Tibial nerve (tissue), 4 donors: Measurements from ENCODE around the gene UCHL5. TPM values are rescaled to one million over a fixed set of nuclear protein-coding genes. Genes with fewer than 3 reads are reported as not detected.

Experiments
- DNase-seq, 2 donors: peaks; one replicate each; pipeline ENCODE4 v3.0.0-alpha.2; 2019; ENCODE audit warnings: low spot score in 2 of 2
- H3K27ac ChIP-seq, 4 donors: fragments of 200-600 bp; sonication (generic) in 3 of 4; one replicate each; pipeline ENCODE4 v1.5.1; 2017 to 2019; ENCODE audit warnings: mild to moderate bottlenecking in 1 of 4
- H3K27me3 ChIP-seq, 2 donors: fragments of 200-600 bp; sonication (generic) in 1 of 2; one replicate each; pipeline versions ENCODE4 v1.5.1 to v1.6.0; 2017 to 2019
- H3K36me3 ChIP-seq, 3 donors: fragments of 200-600 bp; sonication (generic); one replicate each; pipeline ENCODE4 v1.5.1; 2018 to 2019
- H3K4me1 ChIP-seq, 4 donors: fragments of 200-600 bp; sonication (generic) in 3 of 4; one replicate each; pipeline ENCODE4 v1.5.1; 2017 to 2019
- H3K4me3 ChIP-seq, 4 donors: fragments of 200-600 bp; sonication (generic) in 3 of 4; one replicate each; pipeline ENCODE4 v1.5.1; 2017 to 2019; ENCODE audit warnings: mild to moderate bottlenecking in 1 of 4, moderate library complexity in 1 of 4
- H3K9me3 ChIP-seq, 4 donors: fragments of 200-600 bp; sonication (generic) in 3 of 4; one replicate each; pipeline ENCODE4 v1.5.1; 2017 to 2019
- CTCF ChIP-seq, 5 experiments: fragments of 200-600 bp in 3 of 5; fragments of 450-650 bp in 2 of 5; sonication (generic) in 3 of 5; IDR thresholded peaks; one replicate each; pipeline ENCODE4 v1.5.1; 2016 to 2019; ENCODE audit warnings: antibody characterized with exemption in 5 of 5, mild to moderate bottlenecking in 3 of 5, moderate library complexity in 2 of 5
- EP300 ChIP-seq, 2 donors: sonication (generic); formaldehyde crosslinking; IDR thresholded peaks; one replicate each; pipeline ENCODE4 v1.6.1; 2017; ENCODE audit warnings: antibody characterized with exemption in 2 of 2, mild to moderate bottlenecking in 1 of 2
- POLR2A ChIP-seq, 2 donors: fragments of 450-650 bp; IDR thresholded peaks; one replicate each; pipeline ENCODE4 v1.6.1; 2017; ENCODE audit warnings: antibody characterized with exemption in 2 of 2, mild to moderate bottlenecking in 2 of 2, moderate library complexity in 2 of 2
- WGBS, 2 donors: methylation state at CpG; one replicate each; pipeline ENCODE4 v1.1.5; 2018; 5-methylcytosine and 5-hydroxymethylcytosine counted together
- total RNA-seq, 4 donors: library from RNA; depleted of rRNA; stranded (reverse); fragments of >200 nt; gene quantifications; one replicate each; pipeline ENCODE4 v1.1.0, GENCODE V29; 2016

UCHL5 gene
- total RNA-seq, 4 donors from 2014 or later = 22.2 to 50.0 (median 29.0) TPM

- WGBS, 2 donors = 71 to 75% methylated on average over 2 of the region's 2 CpGs
- no peaks in the 10 kb centered on the region for H3K9me3 ChIP-seq
- TF ChIP-seq EP300 (IDR thresholded peaks at IDR 0.05) (no peak), CTCF (IDR thresholded peaks at IDR 0.05) (no peak)
- peaks cover 0 to 6% (median 0%) of the 10 kb centered on the region in 3 donors for H3K36me3 ChIP-seq
- H3K4me3 ChIP-seq = no peak overlapping the region
- no peak overlapping the region for H3K27ac ChIP-seq
- H3K4me1 ChIP-seq = no peaks in the 10 kb centered on the region
- no peaks in the 10 kb centered on the region for H3K27me3 ChIP-seq
- no peak for DNase-seq
Measured at GRCh38 chr1:193014400-193014799, 44.8 kb downstream of the UCHL5 start.

GRCh38 chr1:193013707-193014106, 45.5 kb downstream of the UCHL5 start:
- H3K9me3 ChIP-seq = no peaks in the 10 kb centered on the region
- H3K36me3 ChIP-seq = peaks cover 0 to 6% (median 0%) of the 10 kb centered on the region in 3 donors
- H3K4me1 ChIP-seq = no peaks in the 10 kb centered on the region
- no peak for DNase-seq
- WGBS, 2 donors = 79 to 83% methylated on average over 7 of the region's 7 CpGs
- no peaks in the 10 kb centered on the region for H3K27me3 ChIP-seq
- H3K27ac ChIP-seq = no peak overlapping the region
- TF ChIP-seq POLR2A (IDR thresholded peaks at IDR 0.05) = no peak
- TF ChIP-seq EP300 (IDR thresholded peaks at IDR 0.05) = no peak
- no peak for TF ChIP-seq CTCF (IDR thresholded peaks at IDR 0.05)
- no peak overlapping the region for H3K4me3 ChIP-seq

GRCh38 chr1:193013005-193013404, 46.2 kb downstream of the UCHL5 start:
- DNase-seq = no peak

GRCh38 chr1:193011406-193011805, 47.8 kb downstream of the UCHL5 start:
- 97 to 98% methylated on average over 1 of the region's 1 CpG for WGBS, 2 donors
- no peak for DNase-seq
- Histone ChIP-seq H3K36me3 (peaks cover 0 to 6% (median 0%) of the 10 kb centered on the region in 3 donors), H3K27me3 (no peaks in the 10 kb centered on the region), H3K4me3 (no peak overlapping the region), H3K27ac (no peak overlapping the region), H3K9me3 (no peaks in the 10 kb centered on the region), H3K4me1 (no peaks in the 10 kb centered on the region)
- TF ChIP-seq CTCF (IDR thresholded peaks at IDR 0.05) = no peak
- TF ChIP-seq EP300 (IDR thresholded peaks at IDR 0.05) = no peak
- no peak for TF ChIP-seq POLR2A (IDR thresholded peaks at IDR 0.05)

More at GRCh38 chr1:193013005-193013404, 46.2 kb downstream of the UCHL5 start:
- peaks cover 0 to 6% (median 0%) of the 10 kb centered on the region in 3 donors for H3K36me3 ChIP-seq
- no peaks in the 10 kb centered on the region for H3K27me3 ChIP-seq
- H3K4me3 ChIP-seq = no peak overlapping the region
- WGBS, 2 donors = 62 to 63% methylated on average over 2 of the region's 2 CpGs
- no peaks in the 10 kb centered on the region for H3K9me3 ChIP-seq
- no peak overlapping the region for H3K27ac ChIP-seq
- no peaks in the 10 kb centered on the region for H3K4me1 ChIP-seq
- no peak for TF ChIP-seq EP300 (IDR thresholded peaks at IDR 0.05)
- no peak for TF ChIP-seq CTCF (IDR thresholded peaks at IDR 0.05)
- TF ChIP-seq POLR2A (IDR thresholded peaks at IDR 0.05) = no peak

GRCh38 chr1:193009501-193009900, 49.7 kb downstream of the UCHL5 start:
- peaks cover 0 to 12% (median 0%) of the 10 kb centered on the region in 3 donors for H3K36me3 ChIP-seq
- DNase-seq = no peak
- peaks cover 0 to 3% (median 0%) of the 10 kb centered on the region in 4 donors for H3K9me3 ChIP-seq
- no peak overlapping the region for H3K4me3 ChIP-seq
- no peaks in the 10 kb centered on the region for H3K4me1 ChIP-seq
- H3K27me3 ChIP-seq = no peaks in the 10 kb centered on the region
- TF ChIP-seq CTCF (IDR thresholded peaks at IDR 0.05) (no peak), POLR2A (IDR thresholded peaks at IDR 0.05) (no peak), EP300 (IDR thresholded peaks at IDR 0.05) (no peak)
- WGBS, 2 donors = 80 to 82% methylated on average over 3 of the region's 3 CpGs
- no peak overlapping the region for H3K27ac ChIP-seq
